ENCODE results near the gene RAPGEF4. TPM values are rescaled to one million over a fixed set of nuclear protein-coding genes. Genes with fewer than 3 reads are reported as not detected.
"Not testable (repeated sequence)": the region's sequence is repeated elsewhere in the genome, so short reads cannot be mapped to it uniquely, and the experiment has no call there.

Gene RAPGEF4
- polyA plus RNA-seq, 1 donor = 9.4 TPM

GRCh38 chr2:172726172-172726735 lies 9.4 kb upstream of the RAPGEF4 start:
- no peaks in the 10 kb centered on the region for H3K36me3 ChIP-seq (ENCODE audit: control insufficient read depth, insufficient read depth, low read length)
- no peaks in the 10 kb centered on the region for H3K9me3 ChIP-seq (ENCODE audit: control insufficient read depth, low read depth, low read length)
- no peaks in the 10 kb centered on the region for H3K27me3 ChIP-seq (ENCODE audit: control insufficient read depth, insufficient read depth, low read length)
- H3K4me1 ChIP-seq (ENCODE audit: control insufficient read depth, insufficient read depth, low read length) = peaks cover 15% of the 10 kb centered on the region
- H3K4me3 ChIP-seq (ENCODE audit: low read length) = no peak overlapping the region
- WGBS (ENCODE audit: insufficient coverage, low lambda C conversion rate) = no CpG with 5 or more reads among the region's 8 CpGs
- peak overlapping the region; percentile 61 for H3K27ac ChIP-seq (ENCODE audit: low read length)
- DNase-seq = peak; percentile 65 to 89

GRCh38 chr2:172730411-172730810 lies 5.2 kb upstream of the RAPGEF4 start:
- H3K27me3 ChIP-seq (ENCODE audit: control insufficient read depth, insufficient read depth, low read length) = peaks cover 6% of the 10 kb centered on the region
- no CpG with 5 or more reads among the region's 2 CpGs for WGBS (ENCODE audit: insufficient coverage, low lambda C conversion rate)
- no peak overlapping the region for H3K4me3 ChIP-seq (ENCODE audit: low read length)
- peaks cover 15% of the 10 kb centered on the region for H3K4me1 ChIP-seq (ENCODE audit: control insufficient read depth, insufficient read depth, low read length)
- no peak overlapping the region for H3K27ac ChIP-seq (ENCODE audit: low read length)
- H3K9me3 ChIP-seq (ENCODE audit: control insufficient read depth, low read depth, low read length) = no peaks in the 10 kb centered on the region
- no peak for DNase-seq
- no peaks in the 10 kb centered on the region for H3K36me3 ChIP-seq (ENCODE audit: control insufficient read depth, insufficient read depth, low read length)

- peaks cover 14% of the 10 kb centered on the region for H3K27me3 ChIP-seq (ENCODE audit: control insufficient read depth, insufficient read depth, low read length)
- WGBS (ENCODE audit: insufficient coverage, low lambda C conversion rate) = no CpG with 5 or more reads among the region's 24 CpGs
- peak in 1 of 2 donors; percentile 47 for DNase-seq
- no peaks in the 10 kb centered on the region for H3K9me3 ChIP-seq (ENCODE audit: control insufficient read depth, low read depth, low read length)
- no peak overlapping the region for H3K27ac ChIP-seq (ENCODE audit: low read length)
- no peaks in the 10 kb centered on the region for H3K36me3 ChIP-seq (ENCODE audit: control insufficient read depth, insufficient read depth, low read length)
- peak overlapping the region; percentile 51 for H3K4me3 ChIP-seq (ENCODE audit: low read length)
- H3K4me1 ChIP-seq (ENCODE audit: control insufficient read depth, insufficient read depth, low read length) = no peaks in the 10 kb centered on the region
Observed at GRCh38 chr2:172734711-172735581, 699 bp upstream of the RAPGEF4 start.

- no peaks in the 10 kb centered on the region for H3K4me1 ChIP-seq (ENCODE audit: control insufficient read depth, insufficient read depth, low read length)
- no peaks in the 10 kb centered on the region for H3K36me3 ChIP-seq (ENCODE audit: control insufficient read depth, insufficient read depth, low read length)
- 46% methylated on average over 6 of the region's 16 CpGs for WGBS (ENCODE audit: insufficient coverage, low lambda C conversion rate)
- H3K4me3 ChIP-seq (ENCODE audit: low read length) = peak overlapping the region; percentile 75
- no peak overlapping the region for H3K27ac ChIP-seq (ENCODE audit: low read length)
- H3K9me3 ChIP-seq (ENCODE audit: control insufficient read depth, low read depth, low read length) = no peaks in the 10 kb centered on the region
- H3K27me3 ChIP-seq (ENCODE audit: control insufficient read depth, insufficient read depth, low read length) = peaks cover 14% of the 10 kb centered on the region
- peak in 1 of 2 donors; percentile 42 for DNase-seq
Observed at GRCh38 chr2:172736424-172737174, 954 bp downstream of the RAPGEF4 start.

- no peak for DNase-seq
- Histone ChIP-seq H3K27me3 (ENCODE audit: control insufficient read depth, insufficient read depth, low read length) (peaks cover 14% of the 10 kb centered on the region), H3K9me3 (ENCODE audit: control insufficient read depth, low read depth, low read length) (no peaks in the 10 kb centered on the region), H3K36me3 (ENCODE audit: control insufficient read depth, insufficient read depth, low read length) (no peaks in the 10 kb centered on the region), H3K4me3 (ENCODE audit: low read length) (no peak overlapping the region), H3K27ac (ENCODE audit: low read length) (no peak overlapping the region), H3K4me1 (ENCODE audit: control insufficient read depth, insufficient read depth, low read length) (no peaks in the 10 kb centered on the region)
- WGBS (ENCODE audit: insufficient coverage, low lambda C conversion rate) = 100% methylated on average over 1 of the region's 7 CpGs
Observed at GRCh38 chr2:172739661-172740266, 4.1 kb downstream of the RAPGEF4 start.

- H3K27ac ChIP-seq (ENCODE audit: low read length) = no peak overlapping the region
- no CpG with 5 or more reads among the region's 5 CpGs for WGBS (ENCODE audit: insufficient coverage, low lambda C conversion rate)
- H3K27me3 ChIP-seq (ENCODE audit: control insufficient read depth, insufficient read depth, low read length) = peaks cover 8% of the 10 kb centered on the region
- no peak for DNase-seq
- H3K4me3 ChIP-seq (ENCODE audit: low read length) = no peak overlapping the region
- no peaks in the 10 kb centered on the region for H3K36me3 ChIP-seq (ENCODE audit: control insufficient read depth, insufficient read depth, low read length)
- no peaks in the 10 kb centered on the region for H3K9me3 ChIP-seq (ENCODE audit: control insufficient read depth, low read depth, low read length)
- no peaks in the 10 kb centered on the region for H3K4me1 ChIP-seq (ENCODE audit: control insufficient read depth, insufficient read depth, low read length)
Observed at GRCh38 chr2:172740856-172741255, 5.2 kb downstream of the RAPGEF4 start.

GRCh38 chr2:172742931-172743540 lies 7.4 kb downstream of the RAPGEF4 start:
- no peak for DNase-seq

GRCh38 chr2:172743898-172744297 lies 8.3 kb downstream of the RAPGEF4 start:
- Histone ChIP-seq H3K27me3 (ENCODE audit: control insufficient read depth, insufficient read depth, low read length) (no peaks in the 10 kb centered on the region), H3K4me1 (ENCODE audit: control insufficient read depth, insufficient read depth, low read length) (peaks cover 2% of the 10 kb centered on the region), H3K4me3 (ENCODE audit: low read length) (no peak overlapping the region), H3K27ac (ENCODE audit: low read length) (no peak overlapping the region), H3K9me3 (ENCODE audit: control insufficient read depth, low read depth, low read length) (no peaks in the 10 kb centered on the region), H3K36me3 (ENCODE audit: control insufficient read depth, insufficient read depth, low read length) (no peaks in the 10 kb centered on the region)
- DNase-seq = no peak
- no CpG with 5 or more reads among the region's 1 CpG for WGBS (ENCODE audit: insufficient coverage, low lambda C conversion rate)

More at GRCh38 chr2:172742931-172743540, 7.4 kb downstream of the RAPGEF4 start:
- H3K36me3 ChIP-seq (ENCODE audit: control insufficient read depth, insufficient read depth, low read length) = no peaks in the 10 kb centered on the region
- no peaks in the 10 kb centered on the region for H3K9me3 ChIP-seq (ENCODE audit: control insufficient read depth, low read depth, low read length)
- no peaks in the 10 kb centered on the region for H3K27me3 ChIP-seq (ENCODE audit: control insufficient read depth, insufficient read depth, low read length)
- H3K4me1 ChIP-seq (ENCODE audit: control insufficient read depth, insufficient read depth, low read length) = no peaks in the 10 kb centered on the region
- peak overlapping the region; percentile 26 for H3K27ac ChIP-seq (ENCODE audit: low read length)
- H3K4me3 ChIP-seq (ENCODE audit: low read length) = no peak overlapping the region
- 80% methylated on average over 1 of the region's 9 CpGs for WGBS (ENCODE audit: insufficient coverage, low lambda C conversion rate)

- DNase-seq = no peak
- H3K27ac ChIP-seq (ENCODE audit: low read length) = no peak overlapping the region
- no peaks in the 10 kb centered on the region for H3K36me3 ChIP-seq (ENCODE audit: control insufficient read depth, insufficient read depth, low read length)
- H3K27me3 ChIP-seq (ENCODE audit: control insufficient read depth, insufficient read depth, low read length) = no peaks in the 10 kb centered on the region
- H3K4me1 ChIP-seq (ENCODE audit: control insufficient read depth, insufficient read depth, low read length) = peaks cover 6% of the 10 kb centered on the region
- H3K9me3 ChIP-seq (ENCODE audit: control insufficient read depth, low read depth, low read length) = no peaks in the 10 kb centered on the region
- 100% methylated on average over 1 of the region's 1 CpG for WGBS (ENCODE audit: insufficient coverage, low lambda C conversion rate)
- H3K4me3 ChIP-seq (ENCODE audit: low read length) = no peak overlapping the region
Observed at GRCh38 chr2:172745636-172746035, 10.0 kb downstream of the RAPGEF4 start.

- peak in 1 of 2 donors; percentile 45 for DNase-seq
- not testable (repeated sequence) for H3K9me3 ChIP-seq (ENCODE audit: control insufficient read depth, low read depth, low read length); H3K27me3 ChIP-seq (ENCODE audit: control insufficient read depth, insufficient read depth, low read length); H3K36me3 ChIP-seq (ENCODE audit: control insufficient read depth, insufficient read depth, low read length); H3K4me1 ChIP-seq (ENCODE audit: control insufficient read depth, insufficient read depth, low read length); H3K4me3 ChIP-seq (ENCODE audit: low read length)
- peak overlapping the region; percentile 11 for H3K27ac ChIP-seq (ENCODE audit: low read length)
- WGBS (ENCODE audit: insufficient coverage, low lambda C conversion rate) = no CpG with 5 or more reads among the region's 2 CpGs
Observed at GRCh38 chr2:172748543-172748942, 12.9 kb downstream of the RAPGEF4 start.
